HepG2 (cell line): ENCODE measurements around the gene TRIM9. TPM values are rescaled to one million over a fixed set of nuclear protein-coding genes. Genes with fewer than 3 reads are reported as not detected.

Source experiments
- ATAC-seq: fragments of 200-7000 bp; cut with Tn5 transposase; 3 replicates; pipeline ENCODE4 v1.9.1; 2020; ENCODE audit warnings: mild to moderate bottlenecking, moderate library complexity
- BruUV-seq: library from RNA; stranded (reverse); fragments of 400-500 nt; replicated peaks from 2 replicates; lab custom pipeline; 2021; lab: Mats Ljungman, UMichigan
- CTCF ChIA-PET: fragments of 300-600 bp; formaldehyde crosslinking; extraction: SDS; loops from one replicate; lab custom pipeline; 2021; ENCODE audit warnings: low total read pairs, inconsistent platforms, low intra/inter-chr PET ratio; lab: Yijun Ruan, JAX
- POLR2A ChIA-PET: fragments of 350-600 bp; sonication (Branson Sonifier 250); formaldehyde crosslinking; loops from one replicate; lab custom pipeline; 2020; ENCODE audit warnings: antibody characterized with exemption, inconsistent platforms; lab: Yijun Ruan, JAX
- DNase-seq: peaks from one replicate; pipeline ENCODE4 v3.0.0-alpha.2; 2015; ENCODE audit warnings: low spot score
- FAIRE-seq: peaks from 3 replicates; lab custom pipeline; 2011; peaks lifted over from hg19 to GRCh38; lab: Jason Lieb, UNC
- H2AFZ ChIP-seq: one replicate; pipeline ENCODE4 v1.6.1; 2011; ENCODE audit warnings: low read length, inconsistent platforms
- H3K27ac ChIP-seq: fragments of 300-600 bp; 3 replicates; pipeline ENCODE4 v1.8.0; 2011; ENCODE audit warnings: mixed run types, mild to moderate bottlenecking, mixed read lengths, low read length, inconsistent platforms; ENCODE audit not compliant: insufficient read depth; ENCODE audit errors: extremely low read length
- H3K27me3 ChIP-seq, 2 experiments: fragments of 200-600 bp in 1 of 2; 2 replicates in 1 of 2; 3 replicates in 1 of 2; pipeline versions ENCODE4 v1.6.0 to v1.8.0; 2011; ENCODE audit warnings: low read length in 2 of 2, mild to moderate bottlenecking in 2 of 2, moderate library complexity in 2 of 2, inconsistent platforms in 1 of 2; ENCODE audit not compliant: insufficient read depth in 2 of 2, control insufficient read depth in 1 of 2
- H3K36me3 ChIP-seq, 2 experiments: fragments of 200-600 bp in 1 of 2; replicated peaks in 1 of 2; 2 replicates in 1 of 2; 3 replicates in 1 of 2; pipeline versions ENCODE4 v1.5.1 to v1.8.0; 2011; ENCODE audit warnings: low read length in 2 of 2, inconsistent platforms in 1 of 2; ENCODE audit not compliant: insufficient read depth in 2 of 2, control insufficient read depth in 1 of 2
- H3K4me1 ChIP-seq: 2 replicates; pipeline ENCODE4 v1.5.1; 2012; ENCODE audit warnings: low read length, inconsistent platforms; ENCODE audit not compliant: insufficient read depth
- H3K4me2 ChIP-seq: 2 replicates; pipeline ENCODE4 v1.6.0; 2011; ENCODE audit warnings: low read depth, low read length, inconsistent platforms
- H3K4me3 ChIP-seq, 3 experiments: fragments of 200-600 bp in 1 of 3; sonication (generic), shearing (Covaris generic) in 1 of 3; replicated peaks in 1 of 3; 2 replicates each; pipeline ENCODE4 v1.5.1; 2011 to 2016; ENCODE audit warnings: low read length in 3 of 3, inconsistent platforms in 2 of 3, low read depth in 2 of 3, mild to moderate bottlenecking in 2 of 3, control low read depth in 1 of 3, mixed read lengths in 1 of 3; ENCODE audit not compliant: insufficient read depth in 1 of 3
- H3K79me2 ChIP-seq: one replicate; pipeline ENCODE4 v1.6.1; 2011; ENCODE audit warnings: low read length, inconsistent platforms; ENCODE audit not compliant: insufficient read depth
- H3K9ac ChIP-seq: 2 replicates; pipeline ENCODE4 v1.6.0; 2011; ENCODE audit warnings: mild to moderate bottlenecking, low read depth, low read length, inconsistent platforms; ENCODE audit not compliant: insufficient read depth
- H3K9me3 ChIP-seq: 2 replicates; pipeline ENCODE4 v1.5.1; 2012; ENCODE audit warnings: mild to moderate bottlenecking, low read length
- H4K20me1 ChIP-seq: 2 replicates; pipeline ENCODE4 v1.6.0; 2011; ENCODE audit warnings: inconsistent platforms, mild to moderate bottlenecking, low read length, moderate library complexity; ENCODE audit not compliant: insufficient read depth
- CCAR2 ChIP-seq: fragments of 200-400 bp; formaldehyde crosslinking; optimal IDR thresholded peaks from 2 replicates; pipeline ENCODE3; 2018; ENCODE audit warnings: low read depth, mild to moderate bottlenecking, low read length, moderate library complexity
- GLI4 ChIP-seq: sonication (generic); formaldehyde crosslinking; IDR thresholded peaks from 2 replicates; pipeline ENCODE4 v1.5.1; 2020; ENCODE audit warnings: missing genetic modification reagents, mild to moderate bottlenecking, moderate library complexity, borderline replicate concordance
- KDM5A ChIP-seq: fragments of 200-600 bp; sonication (generic); IDR thresholded peaks from 2 replicates; pipeline ENCODE4 v1.7.0; 2018; ENCODE audit warnings: antibody characterized with exemption, mild to moderate bottlenecking, low read length, borderline replicate concordance
- KLF9 ChIP-seq: IDR thresholded peaks from 2 replicates; pipeline ENCODE4 v1.6.1; 2016; ENCODE audit warnings: low read depth
- MAFF ChIP-seq: IDR thresholded peaks from 2 replicates; pipeline ENCODE4 v1.6.1; 2011; ENCODE audit warnings: low read depth, low read length, improper control_type of control experiment
- MIXL1 ChIP-seq: IDR thresholded peaks from 2 replicates; pipeline ENCODE4 v1.6.1; 2016
- MTA1 ChIP-seq: sonication (generic); formaldehyde crosslinking; IDR thresholded peaks from 2 replicates; pipeline ENCODE4 v1.4.0; 2020; ENCODE audit warnings: missing genetic modification reagents, mild to moderate bottlenecking, borderline replicate concordance
- NFYC ChIP-seq: IDR thresholded peaks from 2 replicates; pipeline ENCODE4 v1.6.1; 2016; ENCODE audit warnings: missing genetic modification reagents, missing compliant biosample characterization
- RFX1 ChIP-seq: fragments of 450-650 bp; IDR thresholded peaks from 2 replicates; pipeline ENCODE4 v1.6.1; 2017
- TAF15 ChIP-seq: fragments of 200-400 bp; formaldehyde crosslinking; IDR thresholded peaks from one replicate; pipeline ENCODE4 v1.6.1; 2018; ENCODE audit warnings: mild to moderate bottlenecking, low read depth, low read length; ENCODE audit not compliant: poor library complexity, severe bottlenecking
- ZNF547 ChIP-seq: sonication (generic); formaldehyde crosslinking; IDR thresholded peaks from 2 replicates; pipeline ENCODE4 v1.5.1; 2020; ENCODE audit warnings: mild to moderate bottlenecking, missing genetic modification reagents
- ZNF644 ChIP-seq: IDR thresholded peaks from 2 replicates; pipeline ENCODE4 v1.6.1; 2016; ENCODE audit warnings: low read depth
- WGBS: methylation state at CpG from one replicate; pipeline ENCODE4 v1.1.6; 2017; ENCODE audit warnings: low lambda C conversion rate; 5-methylcytosine and 5-hydroxymethylcytosine counted together
- in situ Hi-C: cut with HindIII; loops from 2 replicates; pipeline ENCODE4 v1.10.0; 2017; ENCODE audit warnings: low pct_unique_long_range_greater_than_20kb; ENCODE audit not compliant: extremely low pct_ligation_motif_present
- intact Hi-C: fragments of 100-400 bp; cut with micrococcal nuclease; formaldehyde crosslinking; loops from one replicate; pipeline ENCODE4 v1.10.0; 2022; ENCODE audit not compliant: unreplicated experiment
- polyA plus RNA-seq, 8 experiments: library from polyadenylated mRNA; depleted of rRNA in 3 of 8; stranded (reverse) in 7 of 8; unstranded in 1 of 8; fragments of >200 nt; fragmentation: Illumina TruSeq in 4 of 8; extraction: Trizol in 4 of 8; gene quantifications; 2 replicates each; pipeline versions ENCODE4 v1.2.1 to v1.2.3, GENCODE V29; 2011 to 2016; ENCODE audit warnings: low read depth in 4 of 8, missing spikeins in 1 of 8, mixed read lengths in 1 of 8; ENCODE audit not compliant: insufficient read depth in 1 of 8
- total RNA-seq, 5 experiments: library from RNA; depleted of rRNA; stranded (reverse); fragments of >200 nt; fragmentation: Illumina TruSeq; extraction: Trizol; gene quantifications; 2 replicates each; pipeline ENCODE4 v1.2.3, GENCODE V29; 2016; ENCODE audit warnings: low read depth in 1 of 5

Gene TRIM9
- total and polyA plus RNA-seq, 2 of the 13 experiments (the other 11 are each of a cell fraction or from before 2014, with no cell fraction given), result 0.04 to 0.07 TPM

GRCh38 chr14:50967103-50967502 lies 127.8 kb downstream of the TRIM9 start:
- H3K4me1 ChIP-seq, result peaks cover 10% of the 10 kb centered on the region; the same call in 1 of the 2 replicates
- no peaks in the 10 kb centered on the region for H3K9me3 ChIP-seq
- POLR2A ChIA-PET, result no interaction called here
- no peaks in the 10 kb centered on the region; a peak in 1 of 5 replicates for H3K27me3 ChIP-seq
- WGBS, result 1% methylated on average over 3 of the region's 3 CpGs
- ATAC-seq, result no peak
- no peak overlapping the region for H3K9ac ChIP-seq
- no peak for DNase-seq
- H2AFZ ChIP-seq, result no peak overlapping the region
- intact Hi-C loops (no loop called here), in situ Hi-C loops (no loop called here)
- no peak overlapping the region for H3K4me3 ChIP-seq
- CTCF ChIA-PET, result no interaction called here
- no peak overlapping the region for H3K4me2 ChIP-seq
- H3K36me3 ChIP-seq, result no peaks in the 10 kb centered on the region
- no peaks in the 10 kb centered on the region for H3K79me2 ChIP-seq
- H4K20me1 ChIP-seq, result no peaks in the 10 kb centered on the region
- H3K27ac ChIP-seq, result no peak overlapping the region
- BruUV-seq, result no TSS peak
- no peak for FAIRE-seq
- TF ChIP-seq KLF9 (CRISPR knock-in tag) (no peak), KDM5A (no peak), MIXL1 (CRISPR knock-in tag) (no peak), MTA1 (CRISPR knock-in tag) (no peak), MAFF (no peak), RFX1 (no peak), NFYC (no peak), CCAR2 (no peak), ZNF547 (CRISPR knock-in tag) (no peak), TAF15 (no peak), ZNF644 (no peak), GLI4 (CRISPR knock-in tag) (no peak)
- TF ChIP-seq, all 625 proteins: peak for 0
